ENCODE measurements around the gene XPO6.

XPO6 gene

GRCh38 chr16:28106467-28107215 is 105.1 kb downstream of the XPO6 start:
- peak; percentile 54 for DNase-seq

DNA sequence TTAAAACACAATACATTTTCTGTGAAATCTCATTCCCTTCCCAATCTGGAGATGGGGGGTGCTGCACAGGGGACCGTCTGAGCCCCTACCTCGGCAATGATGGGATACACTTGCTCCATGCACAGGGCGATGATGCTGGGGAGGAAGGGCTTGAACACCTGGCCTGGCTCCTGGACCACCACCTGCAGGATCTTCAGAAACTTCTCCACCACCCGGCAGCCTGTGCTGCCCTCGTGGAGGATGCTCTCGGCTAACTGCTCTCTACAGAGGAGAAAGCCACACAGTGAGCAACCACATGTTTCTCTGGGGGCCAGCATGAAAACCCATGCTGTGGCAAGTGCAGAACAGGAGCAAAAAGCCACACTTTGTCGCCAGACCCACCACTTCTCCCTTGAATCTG is 105.8 kb downstream of the XPO6 start:
- DNase-seq: no peak

- no peak for DNase-seq
Observed at GRCh38 chr16:28105297-28105696, 106.5 kb downstream of the XPO6 start.

DNA sequence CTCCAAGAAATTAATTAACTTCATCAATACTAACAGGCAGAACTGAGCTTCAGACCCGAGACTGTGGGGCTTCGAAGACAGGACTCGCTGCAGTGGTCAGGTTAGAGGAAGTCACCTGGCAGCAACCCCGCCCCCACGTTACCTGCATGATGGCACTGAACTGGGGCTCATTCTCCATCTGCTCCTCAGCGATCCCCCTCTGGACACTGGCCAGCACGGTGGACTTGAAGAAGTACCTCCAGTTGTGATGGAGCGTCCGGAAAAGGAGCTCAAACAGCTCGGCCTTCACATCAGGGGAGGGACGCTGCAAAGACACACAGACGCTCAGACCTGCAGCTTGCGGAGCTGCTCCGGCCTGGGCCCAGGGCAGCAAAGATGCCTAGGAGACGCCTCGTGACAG is 107.4 kb downstream of the XPO6 start:
- DNase-seq: no peak

GRCh38 chr16:28103516-28104170 is 108.1 kb downstream of the XPO6 start:
- DNase-seq: no peak

DNA sequence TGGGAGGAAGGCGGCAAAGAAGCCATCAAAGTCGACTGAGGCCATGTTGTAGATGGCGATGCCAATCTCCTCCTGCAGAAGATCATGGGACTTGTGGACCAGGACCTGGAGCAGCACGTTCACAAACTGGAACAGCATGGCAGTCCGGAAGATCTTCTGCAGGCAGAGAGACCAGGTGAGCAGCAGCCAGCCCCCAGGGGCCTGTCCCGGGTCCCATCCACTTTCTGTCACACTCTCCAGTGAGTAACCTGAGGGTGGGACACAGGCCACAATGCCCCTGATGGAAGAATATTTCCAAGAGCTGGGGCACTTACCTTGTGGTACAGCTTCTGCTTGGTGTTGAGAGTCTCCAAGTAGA is 110.3 kb downstream of the XPO6 start:
- no peak for DNase-seq

DNA sequence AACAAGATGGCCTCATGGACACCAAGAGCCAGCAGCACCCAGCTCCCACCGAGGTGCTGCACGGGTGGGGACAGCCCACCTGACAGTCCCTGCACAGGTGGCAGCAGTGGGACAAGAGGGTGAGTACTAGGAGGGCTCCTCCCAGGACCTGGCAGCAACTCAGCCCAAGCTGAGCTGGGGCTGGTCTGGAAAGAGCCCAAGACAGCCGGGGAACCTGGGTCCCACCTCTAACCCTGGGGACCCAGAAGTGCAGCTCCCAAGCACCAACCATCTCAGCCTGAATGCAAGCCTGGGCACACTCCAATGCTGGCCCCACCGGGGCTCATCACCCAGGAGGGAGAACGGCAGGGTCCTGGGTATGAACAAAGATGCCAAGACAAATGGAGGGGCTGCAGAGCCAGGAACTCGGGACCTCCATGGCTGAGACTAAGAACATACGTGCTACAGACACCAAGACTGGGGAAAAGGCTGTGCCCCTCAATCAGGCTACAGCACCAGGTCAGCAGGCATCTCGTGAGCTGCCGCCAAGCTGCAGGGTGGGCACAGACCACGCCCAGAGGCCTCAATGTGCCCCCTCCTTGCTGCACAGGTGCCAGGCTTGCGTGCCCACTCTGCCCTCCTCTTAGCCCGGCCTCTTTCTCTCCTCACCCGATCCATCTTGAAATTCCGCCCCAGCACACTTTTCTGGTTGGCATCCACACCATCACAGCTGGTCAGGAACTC is 110.8 kb downstream of the XPO6 start:
- no peak for DNase-seq

DNA sequence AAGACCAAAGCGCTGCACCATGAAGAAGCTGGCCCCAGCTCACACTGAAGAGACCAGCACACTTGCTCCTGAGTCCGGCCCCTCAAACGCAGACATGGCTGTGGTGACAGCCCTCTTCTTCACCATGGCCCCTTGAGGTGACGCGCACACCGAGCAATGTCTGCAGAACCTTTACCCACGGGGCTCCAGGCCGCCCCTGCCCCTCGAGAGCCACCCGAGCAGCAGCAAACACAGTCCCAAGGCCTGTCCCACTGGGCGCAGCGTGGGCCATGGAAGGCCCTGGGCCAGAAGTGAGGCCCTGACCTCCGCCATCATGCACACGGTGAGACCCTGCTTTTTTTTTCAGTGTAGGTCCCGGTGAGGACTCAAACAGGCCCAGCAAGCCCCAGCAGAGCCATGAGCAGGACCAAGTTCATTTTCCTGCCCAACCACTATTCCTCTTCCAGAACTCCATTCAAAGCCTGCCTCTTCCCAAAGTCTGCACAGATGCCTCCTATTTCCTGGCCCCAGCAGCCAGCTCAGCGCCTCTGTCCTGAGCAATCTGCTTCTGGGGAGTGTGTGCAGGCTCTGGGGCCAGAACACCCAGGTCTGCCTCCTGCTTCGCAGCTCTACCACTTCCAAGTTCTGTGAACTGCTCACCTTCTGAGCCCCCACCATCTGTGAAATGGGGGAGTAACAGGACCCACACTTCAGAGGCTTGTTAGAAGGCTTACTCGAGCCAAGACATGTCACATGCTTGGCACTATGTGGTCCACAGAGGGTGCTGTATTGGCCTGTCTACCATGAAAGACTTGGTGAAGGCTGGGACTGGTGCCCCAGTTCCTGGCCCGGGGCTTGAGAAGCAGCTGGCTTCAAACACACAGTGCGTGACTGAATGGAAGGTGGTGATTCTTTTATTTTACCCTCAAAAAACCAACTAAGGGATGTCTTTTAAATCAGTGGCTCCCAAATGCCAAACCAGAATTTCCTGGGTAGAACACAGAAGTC is 112.5 kb downstream of the XPO6 start:
- no peak for DNase-seq

- DNase-seq: no peak
Observed at GRCh38 chr16:28098171-28098958, 113.4 kb downstream of the XPO6 start.

- no peak for DNase-seq
Observed at GRCh38 chr16:28096983-28097899, 114.5 kb downstream of the XPO6 start.

DNA sequence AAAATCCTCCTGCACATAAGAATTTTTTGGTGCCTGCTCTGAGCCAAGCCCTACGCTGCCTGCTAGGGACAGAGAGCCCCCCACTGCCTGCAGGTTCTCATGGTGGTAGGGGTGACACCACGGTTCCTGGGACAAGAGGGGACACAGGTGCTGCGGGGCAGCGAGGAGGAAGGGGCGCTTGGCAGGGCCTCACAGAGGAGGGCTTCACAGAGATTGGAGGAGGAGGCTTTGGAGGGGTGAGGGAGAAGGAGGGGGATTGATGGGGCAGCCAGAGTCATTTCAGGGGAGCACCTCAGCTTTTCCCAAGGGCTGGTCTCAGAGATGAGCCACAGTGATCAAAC is 118.4 kb downstream of the XPO6 start:
- DNase-seq: no peak

- DNase-seq: no peak
Observed at GRCh38 chr16:28092721-28093384, 118.9 kb downstream of the XPO6 start.

- no peak for DNase-seq
Observed at GRCh38 chr16:28091656-28092055, 120.1 kb downstream of the XPO6 start.

DNA sequence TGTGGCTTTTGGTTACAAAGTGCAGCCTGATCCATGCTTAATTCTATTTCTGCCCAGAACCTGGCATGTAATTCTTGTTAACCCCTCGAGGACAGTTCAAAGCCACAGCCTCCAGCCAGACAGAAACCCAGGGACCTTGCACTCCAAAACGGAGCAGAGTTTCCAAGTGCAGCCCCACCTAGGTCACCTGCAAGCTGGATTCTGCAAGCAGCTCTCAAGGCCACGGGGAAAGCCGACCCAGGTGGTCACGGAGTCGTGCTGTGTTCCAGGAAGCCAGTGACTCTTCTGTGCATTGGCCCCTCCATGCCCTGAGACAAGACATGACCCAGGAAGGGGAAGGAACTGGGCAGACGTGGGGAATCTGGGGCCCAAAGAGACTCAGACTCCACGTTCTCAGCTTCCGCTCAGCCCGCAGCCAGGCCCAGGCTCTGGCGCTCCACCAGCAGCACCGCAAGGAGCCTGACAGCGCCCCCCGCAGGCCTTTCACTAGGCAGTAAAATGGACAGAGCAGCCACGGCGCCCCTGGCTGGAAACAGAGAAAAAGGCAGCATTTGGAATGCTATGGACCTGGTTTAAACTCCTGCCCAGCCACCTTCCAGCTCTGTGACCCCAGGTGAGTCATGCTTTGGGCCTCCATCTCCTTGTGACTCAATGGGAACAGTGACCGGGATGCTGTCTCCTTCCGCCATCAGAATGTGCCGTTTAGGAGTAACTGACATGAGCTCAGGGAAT is 121.0 kb downstream of the XPO6 start:
- DNase-seq: no peak

- DNase-seq: no peak
Observed at GRCh38 chr16:28089992-28090365, 121.8 kb downstream of the XPO6 start.

- DNase-seq: no peak
Observed at GRCh38 chr16:28089205-28089991, 122.4 kb downstream of the XPO6 start.

GRCh38 chr16:28087675-28088300 is 124.0 kb downstream of the XPO6 start:
- DNase-seq: no peak

DNA sequence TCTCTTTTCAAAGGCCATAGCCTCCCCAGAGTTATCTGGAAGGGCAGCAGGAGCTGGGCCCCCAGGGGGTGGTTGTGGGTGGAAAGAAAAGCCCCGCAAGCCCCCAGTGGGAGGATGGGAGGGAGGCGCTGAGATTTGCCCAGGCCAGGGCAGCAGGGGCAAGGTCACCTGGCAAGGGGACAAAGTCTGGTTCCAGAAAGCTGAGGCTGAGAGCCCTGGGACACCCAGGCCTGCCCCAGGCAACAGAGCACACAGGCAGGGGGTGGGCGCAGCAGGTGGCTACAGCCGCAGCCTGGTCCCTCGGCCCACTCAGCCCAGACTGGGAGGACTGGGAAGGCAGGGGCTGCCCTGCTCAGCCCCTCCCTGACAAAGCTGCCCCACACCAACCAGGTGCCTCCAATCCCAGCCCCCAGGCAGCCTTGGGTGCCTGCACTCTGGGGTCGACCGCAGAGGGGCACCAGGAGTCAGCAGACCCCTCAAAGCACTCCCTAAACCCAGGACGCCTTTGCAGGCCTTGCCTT is 124.6 kb downstream of the XPO6 start:
- DNase-seq: no peak

All from NCI-H774 (cell line).